Measurements from ENCODE around the gene VWA8. TPM values are rescaled to one million over a fixed set of nuclear protein-coding genes. Genes with fewer than 3 reads are reported as not detected.

The VWA8 gene
- polyA plus RNA-seq, 1 donor (not counting 4 experiments of a cell fraction or from before 2014, with no cell fraction given): 17.8 TPM

GRCh38 chr13:41641429-41641828, 319.5 kb downstream of the VWA8 start:
- no peak overlapping the region for H3K27ac ChIP-seq (ENCODE audit: control insufficient read depth, insufficient read depth, low read length)
- H3K9ac ChIP-seq (ENCODE audit: control insufficient read depth, extremely low read depth, insufficient read depth, low read length): no peak overlapping the region
- dilution Hi-C loops (cut with MboI; ENCODE audit: extremely low pct_ligation_motif_present, low sequenced_read_pairs): no loop called here
- H3K9me1 ChIP-seq (ENCODE audit: control insufficient read depth, extremely low read depth, insufficient read depth, low read length): no peaks in the 10 kb centered on the region
- no peaks in the 10 kb centered on the region for H3K79me2 ChIP-seq (ENCODE audit: control insufficient read depth, insufficient read depth, low read length)
- H3K4me1 ChIP-seq (ENCODE audit: control insufficient read depth, extremely low read depth, insufficient read depth, low read length): peaks cover 4% of the 10 kb centered on the region
- H4K20me1 ChIP-seq (ENCODE audit: control insufficient read depth, extremely low read depth, insufficient read depth, low read length): no peaks in the 10 kb centered on the region
- H3K4me3 ChIP-seq (ENCODE audit: control insufficient read depth in 2 of 3, extremely low read depth in 1 of 3, insufficient read depth in 2 of 3, low read depth in 1 of 3, low read length in 3 of 3): no peak overlapping the region
- no peaks in the 10 kb centered on the region for H3K9me3 ChIP-seq (ENCODE audit: control insufficient read depth, low read depth, low read length)
- peaks cover 0 to 1% of the 10 kb centered on the region in 2 experiments for H3K36me3 ChIP-seq (ENCODE audit: control insufficient read depth in 2 of 2, extremely low read depth in 1 of 2, insufficient read depth in 2 of 2, low read length in 2 of 2)
- H2AFZ ChIP-seq (ENCODE audit: control insufficient read depth, low read length): no peak overlapping the region
- FAIRE-seq (peak; percentile 46), DNase-seq (ENCODE audit: low read depth, low spot score) (no peak)
- no peak overlapping the region for H3K4me2 ChIP-seq (ENCODE audit: control insufficient read depth, extremely low read depth, insufficient read depth, low read depth, low read length)
- TF ChIP-seq CTCF (optimal IDR thresholded peaks at IDR 0.05 in 1 of 3, IDR thresholded peaks at IDR 0.05 in 1 of 3, conservative IDR thresholded peaks at IDR 0.05 in 1 of 3; ENCODE audit: extremely low read depth in 1 of 3, insufficient read depth in 2 of 3, low read length in 3 of 3) (no peak), EZH2 (IDR thresholded peaks at IDR 0.05; ENCODE audit: low read length) (no peak)
- H3K27me3 ChIP-seq (ENCODE audit: control insufficient read depth, extremely low read depth, insufficient read depth, low read length): no peaks in the 10 kb centered on the region

- Histone ChIP-seq H3K27me3 (ENCODE audit: control insufficient read depth, extremely low read depth, insufficient read depth, low read length) (no peaks in the 10 kb centered on the region), H4K20me1 (ENCODE audit: control insufficient read depth, extremely low read depth, insufficient read depth, low read length) (no peaks in the 10 kb centered on the region), H3K9ac (ENCODE audit: control insufficient read depth, extremely low read depth, insufficient read depth, low read length) (no peak overlapping the region), H3K27ac (ENCODE audit: control insufficient read depth, insufficient read depth, low read length) (no peak overlapping the region), H3K9me3 (ENCODE audit: control insufficient read depth, low read depth, low read length) (no peaks in the 10 kb centered on the region), H3K4me3 (ENCODE audit: control insufficient read depth in 2 of 3, extremely low read depth in 1 of 3, insufficient read depth in 2 of 3, low read depth in 1 of 3, low read length in 3 of 3) (no peak overlapping the region), H3K36me3 (ENCODE audit: control insufficient read depth in 2 of 2, extremely low read depth in 1 of 2, insufficient read depth in 2 of 2, low read length in 2 of 2) (peaks cover 0 to 1% of the 10 kb centered on the region in 2 experiments), H3K79me2 (ENCODE audit: control insufficient read depth, insufficient read depth, low read length) (no peaks in the 10 kb centered on the region), H3K4me1 (ENCODE audit: control insufficient read depth, extremely low read depth, insufficient read depth, low read length) (no peaks in the 10 kb centered on the region), H3K9me1 (ENCODE audit: control insufficient read depth, extremely low read depth, insufficient read depth, low read length) (no peaks in the 10 kb centered on the region), H2AFZ (ENCODE audit: control insufficient read depth, low read length) (no peak overlapping the region), H3K4me2 (ENCODE audit: control insufficient read depth, extremely low read depth, insufficient read depth, low read depth, low read length) (no peak overlapping the region)
- DNase-seq (ENCODE audit: low read depth, low spot score) (no peak), FAIRE-seq (no peak)
- no peak for TF ChIP-seq CTCF (optimal IDR thresholded peaks at IDR 0.05 in 1 of 3, IDR thresholded peaks at IDR 0.05 in 1 of 3, conservative IDR thresholded peaks at IDR 0.05 in 1 of 3; ENCODE audit: extremely low read depth in 1 of 3, insufficient read depth in 2 of 3, low read length in 3 of 3)
- TF ChIP-seq EZH2 (IDR thresholded peaks at IDR 0.05; ENCODE audit: low read length): no peak
- dilution Hi-C loops (cut with MboI; ENCODE audit: extremely low pct_ligation_motif_present, low sequenced_read_pairs): no loop called here
Observed at GRCh38 chr13:41639955-41640780, 320.7 kb downstream of the VWA8 start.
